ENCODE results near the gene EID2B.

The EID2B gene

GRCh38 chr19:39517432-39517831 is 15.2 kb downstream of the EID2B start:
- TF ChIP-seq POLR2A (IDR thresholded peaks at IDR 0.05; ENCODE audit: low read length), result no peak
- TF ChIP-seq GATA1 (IDR thresholded peaks at IDR 0.05; ENCODE audit: low read depth, low read length), result no peak
- DNase-seq, result no peak

DNA sequence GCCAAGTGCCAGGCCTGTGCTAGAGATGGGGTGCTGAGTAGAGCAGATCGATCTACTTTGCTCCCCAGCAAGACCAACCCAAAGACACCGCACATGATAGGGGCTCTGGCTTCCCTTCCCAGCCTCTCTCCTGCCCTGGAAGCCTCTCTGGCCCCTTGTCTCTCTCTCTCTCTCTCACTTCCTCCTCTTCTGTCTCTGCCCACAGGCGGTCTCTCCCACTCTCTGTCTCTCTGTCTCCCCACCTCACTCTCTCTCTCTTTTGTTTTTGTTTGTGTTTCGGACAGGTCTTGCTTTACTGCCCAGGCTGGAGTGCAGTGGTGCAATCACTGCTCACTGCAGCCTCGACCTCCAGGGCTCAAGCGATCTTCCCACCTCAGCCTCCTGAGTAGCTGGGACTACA is 16.4 kb downstream of the EID2B start:
- no peak for TF ChIP-seq GATA1 (IDR thresholded peaks at IDR 0.05; ENCODE audit: low read depth, low read length)
- TF ChIP-seq POLR2A (IDR thresholded peaks at IDR 0.05; ENCODE audit: low read length), result no peak
- DNase-seq, result no peak

GRCh38 chr19:39515551-39516191 is 17.0 kb downstream of the EID2B start:
- TF ChIP-seq GATA1 (IDR thresholded peaks at IDR 0.05; ENCODE audit: low read depth, low read length) (no peak), POLR2A (IDR thresholded peaks at IDR 0.05; ENCODE audit: low read length) (no peak)
- no peak for DNase-seq

DNA sequence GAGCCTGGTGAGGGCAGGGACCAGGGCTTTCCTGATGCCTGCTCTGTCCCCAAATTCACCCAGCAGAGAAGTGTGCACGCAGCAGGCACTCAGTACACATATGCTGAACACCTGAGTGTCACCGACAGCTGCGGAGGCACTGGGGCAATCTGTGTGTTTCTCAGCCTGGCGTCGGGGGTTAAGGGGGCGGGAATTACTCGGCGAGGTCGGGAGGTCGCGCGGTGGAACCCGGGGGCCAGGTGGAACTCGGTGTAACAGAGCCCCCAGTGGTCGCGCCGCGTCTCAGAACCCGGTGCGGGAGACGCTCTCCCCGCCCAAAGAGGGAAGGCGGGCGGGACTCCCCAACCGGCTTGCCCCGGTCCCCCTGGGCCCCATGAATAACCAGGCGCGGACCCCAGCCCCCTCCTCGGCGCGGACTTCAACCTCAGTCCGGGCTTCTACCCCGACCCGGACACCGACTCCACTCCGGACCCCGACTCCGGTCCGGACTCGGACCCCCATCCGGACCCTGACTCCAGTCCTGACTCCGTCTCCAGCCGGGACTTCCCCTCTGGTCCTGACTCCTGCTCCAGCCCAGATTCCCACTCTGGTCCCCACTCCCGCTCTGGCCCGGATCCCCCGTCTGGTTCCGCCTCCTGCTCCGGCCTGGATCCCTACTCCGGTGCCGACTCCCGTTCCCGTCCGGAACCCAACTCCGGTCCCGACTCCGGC is 17.7 kb downstream of the EID2B start, which contains the start of gene SELENOV:
Gene SELENOV, plus strand, starts transcription at position 300 of the 711 bp plus-strand sequence. Its CDS starts 74 bp downstream, at position 374.
- no peak for DNase-seq
- TF ChIP-seq GATA1 (IDR thresholded peaks at IDR 0.05; ENCODE audit: low read depth, low read length), result no peak
- no peak for TF ChIP-seq POLR2A (IDR thresholded peaks at IDR 0.05; ENCODE audit: low read length)

- TF ChIP-seq GATA1 (IDR thresholded peaks at IDR 0.05; ENCODE audit: low read depth, low read length) (no peak), POLR2A (IDR thresholded peaks at IDR 0.05; ENCODE audit: low read length) (no peak)
- no peak for DNase-seq
Measured at GRCh38 chr19:39512988-39513387, 19.7 kb downstream of the EID2B start.

DNA sequence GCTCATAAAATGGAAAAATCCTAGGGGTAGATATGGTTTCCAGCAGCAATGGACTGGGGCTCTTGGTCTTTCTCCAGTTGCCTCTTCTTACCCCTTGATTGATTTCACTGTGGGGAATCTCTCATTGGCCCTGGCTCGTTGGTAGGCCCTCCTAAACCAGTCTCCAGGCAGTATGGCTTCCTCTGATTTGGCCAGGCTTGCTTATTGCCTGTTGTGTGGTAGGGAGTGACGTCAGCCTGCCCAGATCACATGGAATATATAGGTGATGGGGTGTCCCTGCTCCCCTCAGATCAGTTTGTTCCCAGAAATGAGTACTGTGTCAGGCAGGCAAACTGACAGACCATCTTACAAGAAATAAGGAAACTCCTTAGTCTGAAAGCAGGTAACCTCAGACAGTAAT is 23.4 kb downstream of the EID2B start:
- no peak for DNase-seq
- no peak for TF ChIP-seq GATA1 (IDR thresholded peaks at IDR 0.05; ENCODE audit: low read depth, low read length)
- TF ChIP-seq POLR2A (IDR thresholded peaks at IDR 0.05; ENCODE audit: low read length), result no peak

- DNase-seq, result no peak
- TF ChIP-seq GATA1 (IDR thresholded peaks at IDR 0.05; ENCODE audit: low read depth, low read length), result no peak
- no peak for TF ChIP-seq POLR2A (IDR thresholded peaks at IDR 0.05; ENCODE audit: low read length)
Measured at GRCh38 chr19:39508629-39509028, 24.0 kb downstream of the EID2B start.

- TF ChIP-seq GATA1 (IDR thresholded peaks at IDR 0.05; ENCODE audit: low read depth, low read length), result no peak
- TF ChIP-seq POLR2A (IDR thresholded peaks at IDR 0.05; ENCODE audit: low read length), result no peak
Measured at GRCh38 chr19:39507715-39508364, 24.8 kb downstream of the EID2B start.

DNA sequence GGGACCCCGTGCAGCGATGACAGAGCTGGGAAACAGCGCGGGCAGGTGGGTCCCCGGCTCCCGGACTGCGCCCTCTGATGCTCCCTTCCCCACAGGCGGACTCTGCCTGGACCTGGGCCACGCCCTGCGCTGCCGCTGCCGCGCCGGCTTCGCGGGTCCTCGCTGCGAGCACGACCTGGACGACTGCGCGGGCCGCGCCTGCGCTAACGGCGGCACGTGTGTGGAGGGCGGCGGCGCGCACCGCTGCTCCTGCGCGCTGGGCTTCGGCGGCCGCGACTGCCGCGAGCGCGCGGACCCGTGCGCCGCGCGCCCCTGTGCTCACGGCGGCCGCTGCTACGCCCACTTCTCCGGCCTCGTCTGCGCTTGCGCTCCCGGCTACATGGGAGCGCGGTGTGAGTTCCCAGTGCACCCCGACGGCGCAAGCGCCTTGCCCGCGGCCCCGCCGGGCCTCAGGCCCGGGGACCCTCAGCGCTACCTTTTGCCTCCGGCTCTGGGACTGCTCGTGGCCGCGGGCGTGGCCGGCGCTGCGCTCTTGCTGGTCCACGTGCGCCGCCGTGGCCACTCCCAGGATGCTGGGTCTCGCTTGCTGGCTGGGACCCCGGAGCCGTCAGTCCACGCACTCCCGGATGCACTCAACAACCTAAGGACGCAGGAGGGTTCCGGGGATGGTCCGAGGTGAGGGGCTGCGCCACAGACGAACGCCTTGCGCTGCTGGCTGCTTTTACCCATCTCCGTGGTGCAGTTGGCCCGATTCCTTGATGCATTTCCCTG is 25.5 kb downstream of the EID2B start:
- no peak for TF ChIP-seq POLR2A (IDR thresholded peaks at IDR 0.05; ENCODE audit: low read length)
- DNase-seq, result peak; percentile 53 to 70

More at GRCh38 chr19:39507715-39508364, 24.8 kb downstream of the EID2B start:
- DNase-seq, result no peak

DNA sequence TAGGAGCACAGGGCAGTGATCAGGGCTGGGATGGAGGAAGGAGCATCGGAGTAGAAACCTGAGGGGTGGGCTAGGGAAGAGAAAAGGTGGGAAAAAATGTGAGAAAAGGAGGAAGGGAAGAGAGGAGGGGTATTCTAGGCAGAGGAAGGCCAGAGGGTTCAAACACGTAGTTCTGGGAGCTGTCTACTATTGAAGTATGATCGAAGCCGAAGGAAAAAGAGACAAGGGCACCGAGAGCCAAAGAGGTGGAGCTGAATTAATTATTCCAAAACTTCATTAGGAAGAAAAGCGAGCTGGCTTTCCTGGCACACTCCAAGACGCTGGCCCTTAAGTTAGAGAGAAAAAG is 26.1 kb downstream of the EID2B start:
- no peak for DNase-seq
- no peak for TF ChIP-seq POLR2A (IDR thresholded peaks at IDR 0.05; ENCODE audit: low read length)
- TF ChIP-seq GATA1 (IDR thresholded peaks at IDR 0.05; ENCODE audit: low read depth, low read length), result no peak

- peak; percentile 90 to 93 for DNase-seq
- no peak for TF ChIP-seq GATA1 (IDR thresholded peaks at IDR 0.05; ENCODE audit: low read depth, low read length)
Measured at GRCh38 chr19:39502640-39503417, 29.8 kb downstream of the EID2B start.

DNA sequence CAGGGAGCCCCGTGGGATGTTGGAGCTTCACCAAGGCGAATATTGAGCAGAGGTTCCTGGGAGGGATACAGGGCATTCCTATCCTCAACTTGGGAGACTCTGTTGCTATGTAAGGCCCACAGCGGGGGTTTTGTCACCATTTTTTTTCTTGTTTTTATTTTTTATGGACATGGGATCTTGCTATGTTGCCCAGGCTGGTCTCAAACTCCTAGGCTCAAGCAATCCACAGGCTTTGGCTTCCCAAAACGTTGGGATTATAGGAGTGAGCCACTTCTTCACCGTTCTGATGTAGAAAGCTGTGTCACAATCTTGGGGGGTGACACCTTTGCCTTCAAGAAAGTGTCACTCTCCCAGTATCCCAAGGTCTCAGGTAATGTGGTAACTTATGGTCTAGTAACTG is 31.3 kb downstream of the EID2B start:
- DNase-seq, result no peak
- TF ChIP-seq POLR2A (IDR thresholded peaks at IDR 0.05; ENCODE audit: low read length) (no peak), GATA1 (IDR thresholded peaks at IDR 0.05; ENCODE audit: low read depth, low read length) (no peak)

- TF ChIP-seq GATA1 (IDR thresholded peaks at IDR 0.05; ENCODE audit: low read depth, low read length) (no peak), POLR2A (IDR thresholded peaks at IDR 0.05; ENCODE audit: low read length) (no peak)
- DNase-seq, result no peak
Measured at GRCh38 chr19:39500543-39500942, 32.1 kb downstream of the EID2B start.

Data from erythroblast (primary cell).